Subcutaneous adipose tissue (tissue), 4 donors: ENCODE results near the gene ZNF445. TPM values are rescaled to one million over a fixed set of nuclear protein-coding genes. Genes with fewer than 3 reads are reported as not detected.

Source experiments
- total RNA-seq, 4 donors: library from RNA; depleted of rRNA; stranded (reverse); fragments of >200 nt; gene quantifications; one replicate each; pipeline ENCODE4 v1.1.0, GENCODE V29; 2016
- TF ChIP-seq, protein P1 (sequence below): fragments of 450-650 bp; IDR thresholded peaks from one replicate; pipeline ENCODE4 v1.5.1; 2016; ENCODE audit warnings: low read depth, mild to moderate bottlenecking, control low read depth, antibody characterized with exemption, moderate library complexity

ZNF445 gene
- total RNA-seq, 4 donors from 2014 or later, result 5.5 to 11.9 (median 8.1) TPM

GRCh38 chr3:44427683-44428082, 49.8 kb downstream of the ZNF445 start:
- TF ChIP-seq, protein P1, sequence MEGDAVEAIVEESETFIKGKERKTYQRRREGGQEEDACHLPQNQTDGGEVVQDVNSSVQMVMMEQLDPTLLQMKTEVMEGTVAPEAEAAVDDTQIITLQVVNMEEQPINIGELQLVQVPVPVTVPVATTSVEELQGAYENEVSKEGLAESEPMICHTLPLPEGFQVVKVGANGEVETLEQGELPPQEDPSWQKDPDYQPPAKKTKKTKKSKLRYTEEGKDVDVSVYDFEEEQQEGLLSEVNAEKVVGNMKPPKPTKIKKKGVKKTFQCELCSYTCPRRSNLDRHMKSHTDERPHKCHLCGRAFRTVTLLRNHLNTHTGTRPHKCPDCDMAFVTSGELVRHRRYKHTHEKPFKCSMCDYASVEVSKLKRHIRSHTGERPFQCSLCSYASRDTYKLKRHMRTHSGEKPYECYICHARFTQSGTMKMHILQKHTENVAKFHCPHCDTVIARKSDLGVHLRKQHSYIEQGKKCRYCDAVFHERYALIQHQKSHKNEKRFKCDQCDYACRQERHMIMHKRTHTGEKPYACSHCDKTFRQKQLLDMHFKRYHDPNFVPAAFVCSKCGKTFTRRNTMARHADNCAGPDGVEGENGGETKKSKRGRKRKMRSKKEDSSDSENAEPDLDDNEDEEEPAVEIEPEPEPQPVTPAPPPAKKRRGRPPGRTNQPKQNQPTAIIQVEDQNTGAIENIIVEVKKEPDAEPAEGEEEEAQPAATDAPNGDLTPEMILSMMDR, result no peak

DNA sequence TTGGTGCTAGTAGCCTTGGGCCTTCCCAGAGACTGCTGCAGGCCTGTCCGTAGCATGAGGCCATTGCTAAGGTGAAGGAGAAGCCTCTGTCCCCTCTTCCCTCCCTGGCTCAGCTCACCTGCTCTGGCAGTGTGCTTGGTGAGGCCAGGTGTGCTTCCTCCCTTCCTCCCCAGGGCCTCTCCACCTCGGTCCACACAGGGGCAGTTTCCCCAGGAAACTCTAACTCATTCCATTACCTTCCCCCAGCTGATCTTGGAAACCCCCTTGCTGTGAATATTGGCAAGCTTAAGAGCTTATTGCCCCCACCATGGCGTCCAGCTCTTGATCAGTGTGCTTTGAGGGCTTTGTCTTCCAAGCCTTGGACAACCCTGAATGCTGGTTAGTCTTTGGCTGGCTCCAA, 52.7 kb downstream of the ZNF445 start:
- TF ChIP-seq, protein P1, result no peak

- TF ChIP-seq, protein P1, result no peak
Measured at GRCh38 chr3:44421280-44421679, 56.2 kb downstream of the ZNF445 start.

- TF ChIP-seq, protein P1, result no peak
Measured at GRCh38 chr3:44420676-44421075, 56.8 kb downstream of the ZNF445 start.

- TF ChIP-seq, protein P1, result no peak
Measured at GRCh38 chr3:44419923-44420650, 57.4 kb downstream of the ZNF445 start.

- TF ChIP-seq, protein P1, result no peak
Measured at GRCh38 chr3:44419116-44419922, 58.2 kb downstream of the ZNF445 start.

DNA sequence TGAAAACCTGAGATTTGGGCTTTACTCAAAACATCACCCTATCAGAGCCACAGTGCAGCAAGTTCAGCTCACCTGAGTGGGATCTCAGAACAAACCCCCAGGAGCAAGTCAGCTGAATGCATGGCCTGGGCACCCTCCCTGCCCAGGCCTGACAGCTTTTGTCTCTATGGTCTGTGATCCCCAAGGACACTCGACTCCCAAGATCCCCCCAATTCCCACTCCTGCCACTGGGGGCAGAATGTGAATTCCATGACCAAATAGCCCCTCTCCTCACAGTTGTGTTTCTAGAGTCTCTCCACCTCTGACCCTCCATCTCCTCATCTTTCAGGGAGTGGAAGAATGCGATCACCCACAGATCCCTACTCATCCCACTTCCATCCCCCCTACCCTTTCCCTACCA, 58.9 kb downstream of the ZNF445 start:
- TF ChIP-seq, protein P1, result no peak
